ENCODE results near the gene ANXA2. TPM values are rescaled to one million over a fixed set of nuclear protein-coding genes. Genes with fewer than 3 reads are reported as not detected.

ANXA2 gene
- total and polyA plus RNA-seq, 2 donors (not counting 1 experiment from before 2014, with no cell fraction given): 116 to 133 TPM

DNA sequence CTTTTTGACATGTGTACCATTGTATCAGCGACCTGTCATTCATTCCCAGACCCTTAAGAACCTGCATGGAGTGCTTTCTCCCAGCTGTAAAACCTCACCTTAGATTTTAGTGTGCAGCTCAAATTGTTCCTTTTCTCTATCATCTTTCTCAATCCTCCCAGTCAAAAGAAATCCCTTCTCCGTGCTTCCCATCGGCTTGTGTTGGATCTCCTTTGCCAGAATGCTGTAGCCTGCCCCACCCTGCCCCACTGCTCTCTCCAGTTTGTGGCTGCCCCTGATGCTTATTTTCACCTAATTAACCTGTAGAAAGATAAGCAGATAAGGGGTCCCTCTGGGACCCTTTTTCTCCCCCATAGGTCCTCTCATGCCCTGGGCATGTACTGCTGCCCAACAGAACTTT lies 51.1 kb downstream of the ANXA2 start:
- Histone ChIP-seq H3K4me2 (replicated peaks; ENCODE audit: low read depth, low read length, poor library complexity, severe bottlenecking) (no peak overlapping the region), H3K27me3 (replicated peaks in 1 of 4; ENCODE audit: control extremely low read depth in 1 of 4, control insufficient read depth in 3 of 4, insufficient read depth in 4 of 4, low read length in 3 of 4) (no peaks in the 10 kb centered on the region), H3K9me3 (ENCODE audit: control extremely low read depth in 1 of 3, control insufficient read depth in 2 of 3, insufficient read depth in 1 of 3, low read length in 2 of 3) (no peaks in the 10 kb centered on the region), H3K27ac (ENCODE audit: low read length in 2 of 2) (no peak overlapping the region), H3K4me3 (ENCODE audit: control extremely low read depth in 1 of 5, extremely low read depth in 1 of 5, insufficient read depth in 1 of 5, low read depth in 2 of 5, low read length in 4 of 5) (no peak overlapping the region), H3K36me3 (replicated peaks in 1 of 2; ENCODE audit: control extremely low read depth in 1 of 2, control insufficient read depth in 1 of 2, extremely low read depth in 1 of 2, insufficient read depth in 2 of 2, low read length in 1 of 2) (peaks cover 4 to 40% of the 10 kb centered on the region in 2 experiments), H3K9ac (ENCODE audit: low read length) (no peak overlapping the region), H4K20me1 (ENCODE audit: control insufficient read depth, insufficient read depth, low read length, poor library complexity, severe bottlenecking) (no peaks in the 10 kb centered on the region), H3K4me1 (ENCODE audit: control insufficient read depth in 2 of 2, insufficient read depth in 2 of 2, low read length in 2 of 2) (no peaks in the 10 kb centered on the region), H3K79me2 (ENCODE audit: control insufficient read depth, insufficient read depth, low read length) (no peaks in the 10 kb centered on the region), H2AFZ (ENCODE audit: insufficient read depth, low read depth, low read length, poor library complexity, severe bottlenecking) (no peak overlapping the region)
- Mint-ChIP-seq H3K27ac (no peak overlapping the region), H3K27me3 (no peaks in the 10 kb centered on the region), H3K9me3 (ENCODE audit: insufficient read depth) (no peaks in the 10 kb centered on the region), H3K4me3 (no peak overlapping the region), H3K4me1 (no peaks in the 10 kb centered on the region)
- ChIA-PET CTCF (interaction anchor here (0.8 to 2.0 kb wide), 3 partner anchors 12 to 101 kb away, joined by 3 to 7 read pairs (median 3); no protein-coding TSS in a partner anchor), POLR2A (no interaction called here)
- ATAC-seq (ENCODE audit: low read depth) (no peak), DNase-seq (no peak)
- WGBS (ENCODE audit: insufficient coverage): 98% methylated on average over 3 of the region's 3 CpGs
- intact Hi-C loops (cut with micrococcal nuclease): no loop called here
- TF ChIP-seq, protein P1, sequence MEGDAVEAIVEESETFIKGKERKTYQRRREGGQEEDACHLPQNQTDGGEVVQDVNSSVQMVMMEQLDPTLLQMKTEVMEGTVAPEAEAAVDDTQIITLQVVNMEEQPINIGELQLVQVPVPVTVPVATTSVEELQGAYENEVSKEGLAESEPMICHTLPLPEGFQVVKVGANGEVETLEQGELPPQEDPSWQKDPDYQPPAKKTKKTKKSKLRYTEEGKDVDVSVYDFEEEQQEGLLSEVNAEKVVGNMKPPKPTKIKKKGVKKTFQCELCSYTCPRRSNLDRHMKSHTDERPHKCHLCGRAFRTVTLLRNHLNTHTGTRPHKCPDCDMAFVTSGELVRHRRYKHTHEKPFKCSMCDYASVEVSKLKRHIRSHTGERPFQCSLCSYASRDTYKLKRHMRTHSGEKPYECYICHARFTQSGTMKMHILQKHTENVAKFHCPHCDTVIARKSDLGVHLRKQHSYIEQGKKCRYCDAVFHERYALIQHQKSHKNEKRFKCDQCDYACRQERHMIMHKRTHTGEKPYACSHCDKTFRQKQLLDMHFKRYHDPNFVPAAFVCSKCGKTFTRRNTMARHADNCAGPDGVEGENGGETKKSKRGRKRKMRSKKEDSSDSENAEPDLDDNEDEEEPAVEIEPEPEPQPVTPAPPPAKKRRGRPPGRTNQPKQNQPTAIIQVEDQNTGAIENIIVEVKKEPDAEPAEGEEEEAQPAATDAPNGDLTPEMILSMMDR (IDR thresholded peaks at IDR 0.05): no peak

GRCh38 chr15:60346077-60346476 lies 51.7 kb downstream of the ANXA2 start:
- Mint-ChIP-seq H3K27me3 (no peaks in the 10 kb centered on the region), H3K4me3 (no peak overlapping the region), H3K4me1 (no peaks in the 10 kb centered on the region), H3K27ac (no peak overlapping the region), H3K9me3 (ENCODE audit: insufficient read depth) (no peaks in the 10 kb centered on the region)
- H2AFZ ChIP-seq (ENCODE audit: insufficient read depth, low read depth, low read length, poor library complexity, severe bottlenecking): no peak overlapping the region
- TF ChIP-seq, protein P1 (IDR thresholded peaks at IDR 0.05): no peak
- TF ChIP-seq EZH2 (IDR thresholded peaks at IDR 0.05; ENCODE audit: borderline replicate concordance, insufficient read depth, low read depth, low read length, poor library complexity, severe bottlenecking): no peak
- no peak overlapping the region for H3K4me3 ChIP-seq (ENCODE audit: control extremely low read depth in 1 of 5, extremely low read depth in 1 of 5, insufficient read depth in 1 of 5, low read depth in 2 of 5, low read length in 4 of 5)
- H3K4me2 ChIP-seq (replicated peaks; ENCODE audit: low read depth, low read length, poor library complexity, severe bottlenecking): no peak overlapping the region
- no peak overlapping the region for H3K9ac ChIP-seq (ENCODE audit: low read length)
- no peak for DNase-seq
- H4K20me1 ChIP-seq (ENCODE audit: control insufficient read depth, insufficient read depth, low read length, poor library complexity, severe bottlenecking): no peaks in the 10 kb centered on the region
- no peaks in the 10 kb centered on the region for H3K27me3 ChIP-seq (replicated peaks in 1 of 4; ENCODE audit: control extremely low read depth in 1 of 4, control insufficient read depth in 3 of 4, insufficient read depth in 4 of 4, low read length in 3 of 4)
- intact Hi-C loops (cut with micrococcal nuclease): no loop called here
- H3K79me2 ChIP-seq (ENCODE audit: control insufficient read depth, insufficient read depth, low read length): no peaks in the 10 kb centered on the region
- H3K36me3 ChIP-seq (replicated peaks in 1 of 2; ENCODE audit: control extremely low read depth in 1 of 2, control insufficient read depth in 1 of 2, extremely low read depth in 1 of 2, insufficient read depth in 2 of 2, low read length in 1 of 2): peaks cover 4 to 34% of the 10 kb centered on the region in 2 experiments
- no peaks in the 10 kb centered on the region for H3K9me3 ChIP-seq (ENCODE audit: control extremely low read depth in 1 of 3, control insufficient read depth in 2 of 3, insufficient read depth in 1 of 3, low read length in 2 of 3)
- ChIA-PET CTCF (no interaction called here), POLR2A (no interaction called here)
- 100% methylated on average over 1 of the region's 3 CpGs for WGBS (ENCODE audit: insufficient coverage)
- ATAC-seq (ENCODE audit: low read depth): no peak
- no peak overlapping the region for H3K27ac ChIP-seq (ENCODE audit: low read length in 2 of 2)
- H3K4me1 ChIP-seq (ENCODE audit: control insufficient read depth in 2 of 2, insufficient read depth in 2 of 2, low read length in 2 of 2): no peaks in the 10 kb centered on the region
